Measurements from ENCODE around the gene LPO. TPM values are rescaled to one million over a fixed set of nuclear protein-coding genes. Genes with fewer than 3 reads are reported as not detected.

LPO gene
- total and polyA plus RNA-seq, 2 donors (not counting 1 experiment from before 2014, with no cell fraction given) = not detected

GRCh38 chr17:58291246-58291645, 52.9 kb downstream of the LPO start:
- Histone ChIP-seq H3K9me3 (ENCODE audit: control insufficient read depth, insufficient read depth, low read depth, low read length) (no peaks in the 10 kb centered on the region), H3K9ac (ENCODE audit: insufficient read depth, low read length) (no peak overlapping the region), H3K36me3 (ENCODE audit: control insufficient read depth, insufficient read depth, low read length) (no peaks in the 10 kb centered on the region), H3K27ac (ENCODE audit: insufficient read depth, low read length) (no peak overlapping the region), H2AFZ (ENCODE audit: low read length) (no peak overlapping the region), H3K79me2 (ENCODE audit: control insufficient read depth, insufficient read depth, low read length) (no peaks in the 10 kb centered on the region), H3K4me2 (ENCODE audit: extremely low read depth, insufficient read depth, low read length) (no peak overlapping the region), H3K4me3 (replicated peaks in 1 of 4; ENCODE audit: control extremely low read depth in 1 of 4, insufficient read depth in 1 of 4, low read depth in 3 of 4, low read length in 4 of 4) (no peak overlapping the region), H4K20me1 (ENCODE audit: control insufficient read depth, extremely low read depth, insufficient read depth, low read length) (no peaks in the 10 kb centered on the region), H3K27me3 (ENCODE audit: control insufficient read depth, insufficient read depth, low read length) (peaks cover 4% of the 10 kb centered on the region), H3K4me1 (ENCODE audit: control insufficient read depth, extremely low read depth, insufficient read depth, low read length) (no peaks in the 10 kb centered on the region)
- TF ChIP-seq EZH2 (IDR thresholded peaks at IDR 0.05; ENCODE audit: low read length, missing control alignments) = no peak
- TF ChIP-seq, protein P1, sequence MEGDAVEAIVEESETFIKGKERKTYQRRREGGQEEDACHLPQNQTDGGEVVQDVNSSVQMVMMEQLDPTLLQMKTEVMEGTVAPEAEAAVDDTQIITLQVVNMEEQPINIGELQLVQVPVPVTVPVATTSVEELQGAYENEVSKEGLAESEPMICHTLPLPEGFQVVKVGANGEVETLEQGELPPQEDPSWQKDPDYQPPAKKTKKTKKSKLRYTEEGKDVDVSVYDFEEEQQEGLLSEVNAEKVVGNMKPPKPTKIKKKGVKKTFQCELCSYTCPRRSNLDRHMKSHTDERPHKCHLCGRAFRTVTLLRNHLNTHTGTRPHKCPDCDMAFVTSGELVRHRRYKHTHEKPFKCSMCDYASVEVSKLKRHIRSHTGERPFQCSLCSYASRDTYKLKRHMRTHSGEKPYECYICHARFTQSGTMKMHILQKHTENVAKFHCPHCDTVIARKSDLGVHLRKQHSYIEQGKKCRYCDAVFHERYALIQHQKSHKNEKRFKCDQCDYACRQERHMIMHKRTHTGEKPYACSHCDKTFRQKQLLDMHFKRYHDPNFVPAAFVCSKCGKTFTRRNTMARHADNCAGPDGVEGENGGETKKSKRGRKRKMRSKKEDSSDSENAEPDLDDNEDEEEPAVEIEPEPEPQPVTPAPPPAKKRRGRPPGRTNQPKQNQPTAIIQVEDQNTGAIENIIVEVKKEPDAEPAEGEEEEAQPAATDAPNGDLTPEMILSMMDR (conservative IDR thresholded peaks at IDR 0.05 in 1 of 2, IDR thresholded peaks at IDR 0.05 in 1 of 2; ENCODE audit: low read depth in 1 of 2, low read length in 2 of 2) = no peak
- DNase-seq (ENCODE audit: low read depth in 2 of 2) = no peak

GRCh38 chr17:58294034-58294433, 55.6 kb downstream of the LPO start:
- H3K36me3 ChIP-seq (ENCODE audit: control insufficient read depth, insufficient read depth, low read length) = no peaks in the 10 kb centered on the region
- no peaks in the 10 kb centered on the region for H3K79me2 ChIP-seq (ENCODE audit: control insufficient read depth, insufficient read depth, low read length)
- H3K9me3 ChIP-seq (ENCODE audit: control insufficient read depth, insufficient read depth, low read depth, low read length) = no peaks in the 10 kb centered on the region
- TF ChIP-seq, protein P1 (conservative IDR thresholded peaks at IDR 0.05 in 1 of 2, IDR thresholded peaks at IDR 0.05 in 1 of 2; ENCODE audit: low read depth in 1 of 2, low read length in 2 of 2) = no peak
- no peak for TF ChIP-seq EZH2 (IDR thresholded peaks at IDR 0.05; ENCODE audit: low read length, missing control alignments)
- H4K20me1 ChIP-seq (ENCODE audit: control insufficient read depth, extremely low read depth, insufficient read depth, low read length) = no peaks in the 10 kb centered on the region
- H3K27me3 ChIP-seq (ENCODE audit: control insufficient read depth, insufficient read depth, low read length) = peaks cover 4% of the 10 kb centered on the region
- no peak overlapping the region for H3K27ac ChIP-seq (ENCODE audit: insufficient read depth, low read length)
- no peak overlapping the region for H3K4me2 ChIP-seq (ENCODE audit: extremely low read depth, insufficient read depth, low read length)
- H3K9ac ChIP-seq (ENCODE audit: insufficient read depth, low read length) = no peak overlapping the region
- H2AFZ ChIP-seq (ENCODE audit: low read length) = no peak overlapping the region
- H3K4me1 ChIP-seq (ENCODE audit: control insufficient read depth, extremely low read depth, insufficient read depth, low read length) = no peaks in the 10 kb centered on the region
- H3K4me3 ChIP-seq (replicated peaks in 1 of 4; ENCODE audit: control extremely low read depth in 1 of 4, insufficient read depth in 1 of 4, low read depth in 3 of 4, low read length in 4 of 4) = no peak overlapping the region
- DNase-seq (ENCODE audit: low read depth in 2 of 2) = no peak

DNA sequence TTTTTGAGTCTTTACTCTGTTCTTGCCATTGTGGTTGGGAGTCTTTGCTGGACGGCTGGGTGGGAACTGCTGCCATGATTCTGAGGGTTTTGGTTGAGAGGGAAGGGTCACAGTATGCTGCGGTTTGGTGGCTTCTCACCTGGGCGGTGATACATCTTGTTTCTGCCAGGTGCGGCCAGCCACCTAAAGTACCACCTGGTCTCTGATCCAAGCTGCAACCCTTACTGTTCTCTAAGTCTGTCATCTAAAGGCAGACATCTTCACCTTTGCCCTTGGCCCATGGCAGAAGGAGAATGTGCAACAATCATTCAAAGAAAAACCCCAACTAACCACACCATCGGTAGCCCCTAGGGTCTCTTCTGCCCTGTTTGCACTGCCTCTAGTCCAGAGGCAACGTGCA, 62.0 kb downstream of the LPO start:
- no peaks in the 10 kb centered on the region for H3K9me3 ChIP-seq (ENCODE audit: control insufficient read depth, insufficient read depth, low read depth, low read length)
- no peaks in the 10 kb centered on the region for H3K79me2 ChIP-seq (ENCODE audit: control insufficient read depth, insufficient read depth, low read length)
- H3K27me3 ChIP-seq (ENCODE audit: control insufficient read depth, insufficient read depth, low read length) = no peaks in the 10 kb centered on the region
- H3K4me3 ChIP-seq (replicated peaks in 1 of 4; ENCODE audit: control extremely low read depth in 1 of 4, insufficient read depth in 1 of 4, low read depth in 3 of 4, low read length in 4 of 4) = no peak overlapping the region
- no peaks in the 10 kb centered on the region for H3K4me1 ChIP-seq (ENCODE audit: control insufficient read depth, extremely low read depth, insufficient read depth, low read length)
- H4K20me1 ChIP-seq (ENCODE audit: control insufficient read depth, extremely low read depth, insufficient read depth, low read length) = no peaks in the 10 kb centered on the region
- TF ChIP-seq, protein P1 (conservative IDR thresholded peaks at IDR 0.05 in 1 of 2, IDR thresholded peaks at IDR 0.05 in 1 of 2; ENCODE audit: low read depth in 1 of 2, low read length in 2 of 2) = no peak
- TF ChIP-seq EZH2 (IDR thresholded peaks at IDR 0.05; ENCODE audit: low read length, missing control alignments) = no peak
- no peak for DNase-seq (ENCODE audit: low read depth in 2 of 2)
- no peak overlapping the region for H2AFZ ChIP-seq (ENCODE audit: low read length)
- H3K36me3 ChIP-seq (ENCODE audit: control insufficient read depth, insufficient read depth, low read length) = no peaks in the 10 kb centered on the region
- no peak overlapping the region for H3K27ac ChIP-seq (ENCODE audit: insufficient read depth, low read length)
- no peak overlapping the region for H3K4me2 ChIP-seq (ENCODE audit: extremely low read depth, insufficient read depth, low read length)
- H3K9ac ChIP-seq (ENCODE audit: insufficient read depth, low read length) = no peak overlapping the region
